SH-SY5Y (cell line): ENCODE data around the gene IKZF1.

ENCODE experiments used
- GATA2 ChIP-seq: IDR thresholded peaks from 2 replicates; pipeline ENCODE4 v1.6.1; 2011; ENCODE audit warnings: mild to moderate bottlenecking, low read depth, low read length
- GATA3 ChIP-seq: IDR thresholded peaks from 2 replicates; pipeline ENCODE4 v1.6.1; 2011; ENCODE audit warnings: low read depth, mild to moderate bottlenecking, low read length, moderate library complexity

DNA sequence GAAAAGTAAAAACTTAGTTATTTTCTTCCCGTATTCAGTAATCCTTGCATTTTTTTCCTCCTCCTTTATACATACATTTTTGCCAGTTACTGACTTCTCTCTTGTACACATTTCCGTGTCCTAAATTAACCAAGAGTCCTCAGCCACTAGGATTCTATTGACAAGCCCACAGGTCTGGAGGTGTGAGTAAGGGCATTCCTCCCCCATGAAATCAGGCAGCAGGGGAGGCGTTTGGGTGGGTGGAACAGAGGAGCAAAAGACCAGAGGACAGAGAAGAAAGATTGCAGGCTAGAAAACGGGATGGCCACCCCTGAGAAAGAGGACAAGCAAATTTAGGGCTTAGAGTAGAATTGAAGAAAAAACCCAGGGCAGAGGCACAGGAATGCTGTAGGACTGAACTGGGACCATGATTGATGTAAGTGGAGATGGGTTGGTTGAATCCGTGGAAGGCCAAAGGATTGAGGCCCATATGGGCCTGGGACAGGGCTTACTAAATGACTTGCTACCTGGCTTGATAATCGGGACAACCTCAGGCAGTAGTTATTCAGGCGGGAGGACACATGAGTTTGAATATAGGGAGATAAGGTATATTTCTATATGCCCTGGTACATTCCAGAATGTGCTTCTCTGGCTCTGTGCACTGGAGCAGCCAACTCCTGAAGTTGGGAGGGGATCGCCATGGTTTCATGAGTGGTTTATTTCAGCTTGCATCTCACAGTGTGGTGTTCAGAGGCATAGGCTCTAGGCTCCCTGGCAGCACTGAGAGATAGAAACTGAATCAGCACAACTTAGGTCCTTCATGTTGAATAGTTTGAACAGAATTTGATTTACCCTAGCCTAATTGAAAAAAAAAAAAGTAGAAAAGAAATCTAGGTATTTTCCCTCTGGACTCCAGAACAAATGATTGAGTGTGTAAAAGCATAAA lies 28.0 kb downstream of the IKZF1 start:
- TF ChIP-seq GATA2: no peak
- TF ChIP-seq GATA3: no peak
